ENCODE results near the gene LDLRAD2. TPM values are rescaled to one million over a fixed set of nuclear protein-coding genes. Genes with fewer than 3 reads are reported as not detected.
"Not testable (repeated sequence)": the region's sequence is repeated elsewhere in the genome, so short reads cannot be mapped to it uniquely, and the experiment has no call there.

The LDLRAD2 gene
- total RNA-seq, 2 donors from 2014 or later = not detected

DNA sequence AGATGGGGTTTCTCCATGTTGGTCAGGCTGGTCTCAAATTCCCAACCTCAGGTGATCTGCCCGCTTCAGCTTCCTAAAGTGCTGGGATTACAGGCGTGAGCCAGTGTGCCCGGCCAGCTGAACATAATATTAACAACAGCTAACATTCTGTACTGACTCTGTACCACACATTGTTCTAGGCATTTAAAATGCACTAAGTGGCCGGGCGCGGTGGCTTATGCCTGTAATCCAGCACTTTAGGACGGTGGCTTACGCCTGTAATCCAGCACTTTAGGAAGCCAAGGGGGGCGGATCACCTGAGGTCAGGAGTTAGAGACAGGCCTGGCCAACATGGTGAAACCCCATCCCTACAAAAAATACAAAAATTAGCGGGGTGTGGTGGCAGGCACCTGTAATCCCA lies 14.6 kb downstream of the LDLRAD2 start:
- ATAC-seq (replicated peaks); H3K27me3 Mint-ChIP-seq; H3K4me3 Mint-ChIP-seq; H3K9me3 Mint-ChIP-seq; H3K36me3 Mint-ChIP-seq (ENCODE audit: low read depth); H3K4me1 Mint-ChIP-seq; H3K27ac Mint-ChIP-seq: not testable (repeated sequence)

DNA sequence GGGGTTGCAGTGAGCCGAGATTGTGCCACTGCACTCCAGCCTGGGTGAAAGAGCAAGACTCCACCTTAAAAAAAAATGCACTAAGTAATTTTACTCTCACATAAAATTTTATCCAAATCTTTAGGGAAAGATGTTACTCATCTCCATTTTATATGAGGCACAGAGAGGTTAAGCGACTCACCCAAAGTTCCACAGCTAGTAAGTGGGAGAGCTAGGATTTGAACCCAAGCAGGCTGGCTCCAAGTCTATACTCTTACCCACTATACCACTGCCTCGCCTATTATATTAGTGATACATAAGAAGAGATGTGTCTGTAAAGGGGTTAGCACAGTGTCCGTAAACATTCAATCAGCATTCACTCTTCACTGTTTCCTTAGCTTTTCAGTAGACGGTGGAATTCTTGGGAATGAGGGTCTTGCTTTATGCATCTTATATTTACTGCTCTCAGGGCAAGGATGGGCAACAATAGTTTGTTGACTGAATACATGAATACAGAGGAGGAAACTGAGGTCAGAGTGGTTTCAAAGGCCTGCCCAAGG lies 15.1 kb downstream of the LDLRAD2 start:
- ATAC-seq (replicated peaks) = no peak
- H3K4me3 Mint-ChIP-seq = no peak overlapping the region
- peaks cover 4% of the 10 kb centered on the region for H3K27me3 Mint-ChIP-seq
- H3K4me1 Mint-ChIP-seq = no peaks in the 10 kb centered on the region
- no peaks in the 10 kb centered on the region for H3K36me3 Mint-ChIP-seq (ENCODE audit: low read depth)
- no peaks in the 10 kb centered on the region for H3K9me3 Mint-ChIP-seq
- H3K27ac Mint-ChIP-seq = no peak overlapping the region

DNA sequence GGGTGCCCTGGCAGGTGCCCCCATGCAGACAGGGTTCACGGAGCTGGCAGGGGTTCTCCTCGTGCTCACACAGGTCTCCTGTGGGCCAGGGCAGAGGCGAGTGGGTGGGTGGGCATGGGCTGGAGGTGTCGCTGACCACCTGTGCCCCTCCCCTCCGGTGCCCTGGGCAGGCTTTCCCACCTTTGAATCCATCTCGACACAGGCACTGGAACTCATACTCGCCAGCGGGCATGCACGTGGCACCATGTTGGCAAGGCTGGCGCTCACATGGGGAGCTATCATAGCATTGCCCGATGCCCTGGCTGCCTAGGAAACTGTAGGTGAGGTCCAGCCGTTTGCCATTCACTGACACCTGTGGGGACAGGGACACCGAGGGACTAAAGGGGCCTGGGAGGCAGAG lies 16.0 kb downstream of the LDLRAD2 start:
- no peaks in the 10 kb centered on the region for H3K4me1 Mint-ChIP-seq
- no peak overlapping the region for H3K27ac Mint-ChIP-seq
- H3K9me3 Mint-ChIP-seq = no peaks in the 10 kb centered on the region
- no peak for ATAC-seq (replicated peaks)
- H3K27me3 Mint-ChIP-seq = peaks cover 4% of the 10 kb centered on the region
- H3K4me3 Mint-ChIP-seq = no peak overlapping the region
- no peaks in the 10 kb centered on the region for H3K36me3 Mint-ChIP-seq (ENCODE audit: low read depth)

DNA sequence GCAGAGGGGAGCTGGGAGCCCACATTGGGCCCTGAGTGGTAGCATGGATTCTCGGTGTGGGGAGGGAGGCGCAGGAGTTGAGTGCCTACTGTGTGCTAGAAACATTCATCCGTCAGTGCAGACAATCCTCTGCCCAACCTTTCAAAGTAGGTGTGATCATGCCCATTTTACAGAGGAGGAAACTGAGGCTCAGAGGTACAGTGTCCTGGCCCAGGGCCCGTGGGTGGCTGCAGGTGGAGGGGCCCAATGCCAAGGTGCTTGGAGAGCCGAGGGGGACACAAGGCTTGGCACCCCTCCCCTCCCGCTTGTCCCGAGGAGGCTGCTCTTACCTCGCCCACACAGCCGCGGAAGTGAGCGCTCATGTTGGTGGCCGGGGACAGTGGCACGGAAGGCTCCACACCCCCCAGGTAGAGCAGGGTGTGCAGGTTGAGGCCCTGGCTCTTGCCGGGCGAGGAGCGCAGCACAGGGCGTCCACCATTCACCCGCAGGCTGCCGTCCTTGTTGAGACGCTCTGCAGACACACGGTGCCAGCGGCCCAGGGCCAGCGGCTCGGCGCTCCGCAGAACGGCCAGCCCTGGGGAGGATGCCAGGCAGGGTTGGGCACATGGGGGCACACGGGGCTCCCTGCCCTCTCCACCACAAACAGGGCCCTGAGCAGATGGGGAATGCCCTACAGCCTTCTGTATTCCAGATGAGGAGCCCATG lies 16.6 kb downstream of the LDLRAD2 start:
- Mint-ChIP-seq H3K4me1 (no peaks in the 10 kb centered on the region), H3K27ac (no peak overlapping the region)

DNA sequence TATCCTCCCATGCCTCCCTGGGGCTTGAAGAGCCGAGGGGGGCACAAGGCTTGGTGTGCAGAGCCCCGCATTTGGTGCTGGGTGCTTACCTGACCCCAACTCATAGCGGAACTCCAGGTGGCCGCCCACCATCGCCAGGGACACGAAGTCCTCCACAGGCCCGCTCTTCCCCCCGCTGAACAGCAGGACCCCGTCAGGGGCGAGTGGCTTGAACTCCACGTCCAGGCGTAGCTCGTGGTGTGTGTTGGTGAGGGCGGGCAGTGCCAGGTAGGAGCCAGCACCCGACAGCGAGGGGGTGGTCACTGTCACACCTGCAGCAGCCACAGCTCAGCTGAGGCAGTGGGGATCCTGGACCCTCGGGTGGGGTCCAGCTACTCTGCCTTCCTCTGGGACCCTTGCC lies 17.2 kb downstream of the LDLRAD2 start:
- H3K27me3 Mint-ChIP-seq = peaks cover 4% of the 10 kb centered on the region
- no peak for ATAC-seq (replicated peaks)
- no peaks in the 10 kb centered on the region for H3K4me1 Mint-ChIP-seq
- no peak overlapping the region for H3K27ac Mint-ChIP-seq
- H3K36me3 Mint-ChIP-seq (ENCODE audit: low read depth) = no peaks in the 10 kb centered on the region
- no peak overlapping the region for H3K4me3 Mint-ChIP-seq
- peaks cover 2% of the 10 kb centered on the region for H3K9me3 Mint-ChIP-seq

More for the DNA sequence above, 16.6 kb downstream of the LDLRAD2 start:
- peaks cover 4% of the 10 kb centered on the region for H3K27me3 Mint-ChIP-seq
- H3K36me3 Mint-ChIP-seq (ENCODE audit: low read depth) = no peaks in the 10 kb centered on the region
- no peaks in the 10 kb centered on the region for H3K9me3 Mint-ChIP-seq
- no peak for ATAC-seq (replicated peaks)
- H3K4me3 Mint-ChIP-seq = no peak overlapping the region

DNA sequence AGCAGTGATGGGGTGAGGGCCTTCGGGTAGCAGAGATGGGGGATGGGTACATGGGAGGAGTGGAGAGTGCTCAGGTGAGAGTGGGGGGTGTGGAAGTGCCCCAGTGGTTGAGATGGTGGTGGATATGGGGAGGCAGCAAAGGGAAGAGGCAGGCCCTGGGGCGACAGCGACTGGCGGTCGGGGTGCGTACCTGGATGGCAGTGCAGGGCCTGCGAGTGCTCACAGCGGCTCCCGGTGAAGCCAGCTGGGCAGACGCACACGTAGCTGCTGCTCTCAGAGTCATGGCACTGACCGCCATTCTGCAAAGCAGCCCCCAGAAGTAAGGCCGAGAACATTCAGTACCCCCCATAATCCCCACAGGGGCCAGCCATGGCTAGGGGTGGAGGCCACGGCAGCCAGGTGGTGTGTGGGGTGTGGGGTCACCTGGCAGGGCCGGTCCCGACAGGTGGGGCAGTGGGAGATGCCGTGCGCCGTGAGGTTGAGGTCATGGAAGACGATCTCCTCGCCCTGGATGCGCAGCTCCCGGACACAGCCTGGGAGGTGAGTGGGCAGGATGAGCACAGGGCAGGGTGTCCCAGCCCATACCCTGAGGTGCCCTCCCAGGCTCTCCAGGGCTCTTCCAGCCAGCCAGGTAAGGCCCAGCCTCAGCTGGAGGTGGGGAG lies 18.9 kb downstream of the LDLRAD2 start:
- no peaks in the 10 kb centered on the region for H3K4me1 Mint-ChIP-seq
- no peak for ATAC-seq (replicated peaks)
- H3K27me3 Mint-ChIP-seq = peaks cover 4% of the 10 kb centered on the region
- H3K9me3 Mint-ChIP-seq = peaks cover 4% of the 10 kb centered on the region
- peaks cover 4% of the 10 kb centered on the region for H3K36me3 Mint-ChIP-seq (ENCODE audit: low read depth)
- no peak overlapping the region for H3K27ac Mint-ChIP-seq
- H3K4me3 Mint-ChIP-seq = no peak overlapping the region

DNA sequence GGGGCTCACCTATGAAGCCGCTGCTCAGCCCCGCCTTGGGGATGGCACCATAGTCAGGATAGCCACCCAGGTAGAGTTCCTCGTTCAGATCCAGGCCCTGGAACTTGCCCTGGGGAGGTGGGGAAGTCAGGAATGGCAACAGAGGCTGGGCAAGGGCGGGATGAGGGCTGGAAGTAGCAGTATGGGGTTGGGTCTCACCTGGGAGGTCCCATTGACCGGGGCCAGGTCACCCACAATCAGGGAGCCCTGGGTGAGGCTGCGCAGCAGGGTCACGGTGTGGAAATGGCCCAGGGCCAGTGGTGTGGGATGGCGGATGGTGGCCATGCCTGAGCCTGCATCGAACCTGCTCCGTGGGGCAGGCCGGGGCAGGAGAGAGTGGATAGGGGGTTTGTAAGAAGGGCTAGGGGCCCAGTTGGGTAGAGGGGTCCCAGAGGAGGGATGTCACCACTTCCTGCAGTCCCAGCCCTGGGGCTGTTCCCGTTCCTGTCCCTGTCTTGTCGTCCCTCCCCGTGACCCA lies 19.4 kb downstream of the LDLRAD2 start:
- Mint-ChIP-seq H3K36me3 (ENCODE audit: low read depth) (peaks cover 4% of the 10 kb centered on the region), H3K4me3 (no peak overlapping the region), H3K4me1 (no peaks in the 10 kb centered on the region), H3K27ac (no peak overlapping the region), H3K27me3 (peaks cover 4% of the 10 kb centered on the region), H3K9me3 (peaks cover 4% of the 10 kb centered on the region)
- no peak for ATAC-seq (replicated peaks)

DNA sequence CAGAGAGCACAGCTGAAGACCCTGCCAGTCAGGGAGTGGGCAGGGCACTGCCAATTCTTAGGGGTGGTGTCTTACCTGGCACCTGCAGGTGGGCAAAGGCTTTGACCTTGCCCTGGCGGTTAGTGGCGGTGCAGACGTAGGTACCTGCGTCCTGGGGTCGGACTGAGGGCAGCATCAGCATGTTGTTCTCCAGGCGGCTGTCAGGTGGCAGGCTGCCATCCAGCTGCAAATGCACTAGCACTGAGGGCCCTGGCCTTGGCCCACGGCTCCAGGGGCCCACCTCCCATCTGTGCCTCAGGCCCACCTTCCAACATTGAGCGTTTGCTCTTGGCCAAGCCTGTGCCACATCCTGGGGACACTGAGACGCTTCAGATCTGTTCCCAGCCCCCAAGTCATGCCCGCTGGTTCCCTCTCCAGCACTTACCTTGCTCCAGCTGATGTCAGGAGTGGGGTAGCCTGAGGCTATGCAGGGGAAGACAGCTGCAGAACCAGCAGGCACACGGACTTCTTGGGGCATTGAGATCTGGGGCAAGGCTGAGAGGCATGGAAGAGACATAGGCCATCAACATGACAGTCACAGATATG lies 21.4 kb downstream of the LDLRAD2 start:
- Mint-ChIP-seq H3K27ac (no peak overlapping the region), H3K27me3 (no peaks in the 10 kb centered on the region), H3K4me1 (no peaks in the 10 kb centered on the region), H3K9me3 (peaks cover 4% of the 10 kb centered on the region), H3K36me3 (ENCODE audit: low read depth) (peaks cover 4% of the 10 kb centered on the region), H3K4me3 (no peak overlapping the region)
- ATAC-seq (replicated peaks) = no peak

DNA sequence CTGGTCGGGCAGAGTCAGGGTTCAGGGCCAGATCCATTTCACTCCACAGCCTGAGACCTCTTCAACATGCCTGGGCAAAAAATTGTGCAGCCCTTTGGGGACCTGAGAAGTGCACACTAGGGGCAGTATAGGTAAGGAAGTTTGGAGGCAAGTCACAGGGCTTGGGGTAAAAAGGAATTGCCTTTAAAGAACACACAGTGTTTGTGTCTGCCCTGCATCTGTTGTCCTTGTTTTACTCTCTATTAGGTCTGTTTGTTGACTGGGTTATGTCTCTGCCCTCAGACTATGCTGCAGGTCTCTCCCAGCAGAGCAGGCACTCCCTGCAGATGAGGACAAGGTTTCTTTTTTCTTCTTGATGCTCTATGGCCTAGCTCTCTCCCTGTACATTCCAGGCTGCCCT lies 22.0 kb downstream of the LDLRAD2 start:
- Mint-ChIP-seq H3K4me3 (no peak overlapping the region), H3K36me3 (ENCODE audit: low read depth) (peaks cover 4% of the 10 kb centered on the region), H3K4me1 (no peaks in the 10 kb centered on the region), H3K27ac (no peak overlapping the region), H3K27me3 (no peaks in the 10 kb centered on the region), H3K9me3 (peaks cover 4% of the 10 kb centered on the region)
- no peak for ATAC-seq (replicated peaks)

DNA sequence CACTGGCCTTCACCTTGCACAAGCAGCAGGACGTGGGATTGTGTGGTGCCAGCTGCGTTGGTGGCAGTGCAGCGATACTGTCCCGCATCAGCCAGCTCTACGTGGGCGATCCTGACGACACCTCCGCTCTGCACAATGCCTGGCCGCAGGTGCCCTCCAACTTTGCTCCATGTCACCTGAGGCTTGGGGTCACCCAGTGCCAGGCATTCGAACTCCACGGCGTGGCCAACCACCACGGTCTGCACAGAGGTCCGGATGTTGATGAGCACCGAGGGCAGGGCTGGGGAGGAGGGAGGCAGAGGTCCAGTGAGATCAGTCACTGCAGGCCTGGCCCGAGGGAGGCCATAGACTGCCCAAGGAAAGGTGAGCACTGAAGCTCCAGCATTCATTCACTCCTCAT lies 22.6 kb downstream of the LDLRAD2 start:
- H3K27ac Mint-ChIP-seq = no peak overlapping the region
- ATAC-seq (replicated peaks) = no peak
- no peaks in the 10 kb centered on the region for H3K27me3 Mint-ChIP-seq
- peaks cover 4% of the 10 kb centered on the region for H3K9me3 Mint-ChIP-seq
- no peaks in the 10 kb centered on the region for H3K4me1 Mint-ChIP-seq
- no peak overlapping the region for H3K4me3 Mint-ChIP-seq
- peaks cover 4% of the 10 kb centered on the region for H3K36me3 Mint-ChIP-seq (ENCODE audit: low read depth)

DNA sequence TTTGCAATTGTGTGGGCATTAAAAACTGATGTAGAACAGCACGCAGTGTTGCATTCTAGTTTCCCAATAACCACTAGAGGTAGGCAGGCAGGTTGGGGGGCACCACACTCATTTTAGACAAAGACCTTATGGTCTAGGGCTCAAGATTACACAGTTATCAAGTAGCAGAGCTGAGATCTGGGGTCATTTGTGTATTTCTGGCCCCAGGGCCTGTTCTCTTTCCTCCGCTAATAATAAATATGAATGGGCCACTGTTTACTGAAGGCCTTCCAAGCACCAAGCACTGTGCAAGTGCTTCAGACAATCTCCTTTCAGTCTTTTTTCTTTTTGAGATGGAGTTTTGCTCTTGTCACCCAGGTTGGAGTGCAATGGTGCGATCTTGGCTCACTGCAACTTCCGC lies 23.9 kb downstream of the LDLRAD2 start:
- ATAC-seq (replicated peaks) = no peak
- Mint-ChIP-seq H3K27ac (no peak overlapping the region), H3K36me3 (ENCODE audit: low read depth) (peaks cover 4% of the 10 kb centered on the region), H3K4me1 (no peaks in the 10 kb centered on the region), H3K27me3 (no peaks in the 10 kb centered on the region), H3K9me3 (peaks cover 4% of the 10 kb centered on the region), H3K4me3 (no peak overlapping the region)

DNA sequence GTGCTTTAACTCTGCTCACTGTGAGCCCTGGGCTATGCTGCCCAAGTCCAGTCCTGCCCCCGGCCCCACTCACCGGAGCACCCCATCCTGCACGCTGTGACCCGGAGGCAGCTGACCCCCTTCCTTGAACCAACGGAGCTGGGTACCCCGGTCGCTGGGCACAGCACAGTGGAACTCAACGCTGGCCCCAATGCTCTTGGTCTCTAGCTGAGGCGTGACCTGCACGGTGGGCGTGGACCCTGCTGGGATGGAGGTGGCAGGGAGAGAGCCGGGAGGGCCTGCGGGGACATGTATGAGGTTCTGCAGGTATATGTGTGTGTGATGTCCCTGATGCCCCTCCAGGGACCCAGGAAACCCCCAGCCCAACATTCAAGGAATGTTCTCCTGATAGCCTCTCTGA lies 24.7 kb downstream of the LDLRAD2 start:
- peaks cover 4% of the 10 kb centered on the region for H3K36me3 Mint-ChIP-seq (ENCODE audit: low read depth)
- peaks cover 4% of the 10 kb centered on the region for H3K9me3 Mint-ChIP-seq
- H3K4me3 Mint-ChIP-seq = no peak overlapping the region
- no peak for ATAC-seq (replicated peaks)
- no peaks in the 10 kb centered on the region for H3K4me1 Mint-ChIP-seq
- H3K27ac Mint-ChIP-seq = no peak overlapping the region
- H3K27me3 Mint-ChIP-seq = no peaks in the 10 kb centered on the region

DNA sequence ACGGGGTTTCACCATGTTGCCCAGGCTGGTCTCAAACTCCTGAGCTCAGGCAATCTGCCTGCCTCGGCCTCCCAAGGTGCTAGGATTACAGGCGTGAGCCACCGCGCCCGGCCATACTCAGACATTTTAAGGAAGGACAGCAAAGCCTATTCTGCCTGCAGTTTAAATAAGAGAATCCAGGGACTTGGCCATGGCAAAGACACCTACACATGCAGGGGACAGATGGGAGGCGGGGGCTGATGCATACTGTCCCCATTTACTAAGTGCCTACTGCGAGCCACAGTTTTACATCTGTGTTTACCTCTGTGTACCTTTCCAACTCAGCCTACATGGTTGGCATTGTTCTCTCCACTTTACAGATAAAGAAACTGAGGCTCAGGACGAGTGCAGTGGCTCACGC lies 25.4 kb downstream of the LDLRAD2 start:
- Mint-ChIP-seq H3K27ac (no peak overlapping the region), H3K4me3 (no peak overlapping the region), H3K27me3 (no peaks in the 10 kb centered on the region), H3K36me3 (ENCODE audit: low read depth) (peaks cover 4% of the 10 kb centered on the region), H3K4me1 (no peaks in the 10 kb centered on the region), H3K9me3 (peaks cover 4% of the 10 kb centered on the region)
- no peak for ATAC-seq (replicated peaks)

DNA sequence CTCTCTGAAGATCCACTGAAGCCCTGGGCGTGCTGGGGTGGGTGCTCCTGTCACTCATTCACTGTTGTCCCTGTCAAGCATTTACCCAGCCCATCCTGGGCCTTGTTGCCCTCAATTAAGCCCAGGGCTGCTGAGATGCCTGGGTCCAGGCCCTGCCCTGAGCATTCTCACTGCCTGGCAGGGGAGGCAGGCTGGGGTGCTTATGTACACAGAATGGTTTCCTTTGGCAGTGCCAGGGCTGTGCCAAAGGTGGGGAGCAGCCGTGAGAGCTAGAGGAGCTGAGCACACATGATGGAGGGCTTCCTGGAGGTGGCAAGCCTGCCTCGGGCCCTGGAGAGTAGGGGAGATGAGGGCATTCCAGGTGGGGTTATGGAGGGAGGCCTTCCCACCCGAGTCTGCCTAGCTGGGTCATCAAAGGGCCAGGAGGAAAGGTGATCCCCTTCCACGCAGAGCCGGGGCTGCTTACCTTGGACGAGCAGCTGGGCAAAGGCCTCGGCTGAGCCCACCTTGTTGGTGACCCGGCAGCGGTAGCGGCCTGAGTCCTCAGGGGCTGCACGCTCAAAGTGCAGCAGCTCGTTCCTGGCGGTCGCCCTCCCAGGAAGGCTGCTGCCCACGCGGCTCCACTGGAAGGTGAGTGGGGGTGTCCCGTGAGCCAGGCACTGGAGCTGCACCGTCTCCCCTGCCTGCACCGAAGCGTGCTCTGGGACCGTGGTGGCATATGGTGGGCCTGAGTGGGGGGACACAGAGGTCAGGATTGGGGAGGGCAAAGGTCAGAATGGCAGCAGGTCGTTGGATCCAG lies 26.5 kb downstream of the LDLRAD2 start:
- Mint-ChIP-seq H3K27ac (no peak overlapping the region), H3K4me3 (no peak overlapping the region), H3K9me3 (peaks cover 4% of the 10 kb centered on the region), H3K36me3 (ENCODE audit: low read depth) (peaks cover 4% of the 10 kb centered on the region), H3K27me3 (no peaks in the 10 kb centered on the region), H3K4me1 (no peaks in the 10 kb centered on the region)
- no peak for ATAC-seq (replicated peaks)

Data from activated T-helper 17 cell treated with anti-CD3 and anti-CD28 coated beads, Interleukin-2, amount 50 U/mL, for 72 hours (primary cell).